Upper lobe of left lung (tissue), 6 donors: ENCODE results near the gene TBC1D23. TPM values are rescaled to one million over a fixed set of nuclear protein-coding genes. Genes with fewer than 3 reads are reported as not detected.
"Not testable (repeated sequence)": the region's sequence is repeated elsewhere in the genome, so short reads cannot be mapped to it uniquely, and the experiment has no call there.

Source experiments
- ATAC-seq, 2 donors: fragments of 200-7000 bp; cut with Tn5 transposase; one replicate each; pipeline ENCODE4 v1.9.1; 2022; ENCODE audit warnings: mild to moderate bottlenecking in 2 of 2, moderate library complexity in 2 of 2; ENCODE audit not compliant: low FRiP score in 2 of 2
- DNase-seq, 2 donors: peaks; one replicate each; pipeline ENCODE4 v3.0.0-alpha.2; 2019 to 2020
- H3K27ac ChIP-seq, 4 donors: fragments of 200-600 bp; sonication (generic); one replicate each; pipeline ENCODE4 v1.5.1; 2016 to 2019
- H3K27me3 ChIP-seq, 4 donors: fragments of 200-600 bp; sonication (generic); one replicate each; pipeline ENCODE4 v1.5.1; 2017 to 2019
- H3K36me3 ChIP-seq, 4 donors: fragments of 200-600 bp; sonication (generic); one replicate each; pipeline ENCODE4 v1.5.1; 2016 to 2019
- H3K4me1 ChIP-seq, 4 donors: fragments of 200-600 bp; sonication (generic); one replicate each; pipeline ENCODE4 v1.5.1; 2018 to 2019
- H3K4me3 ChIP-seq, 4 donors: fragments of 200-600 bp; sonication (generic); one replicate each; pipeline ENCODE4 v1.5.1; 2017 to 2019; ENCODE audit warnings: mild to moderate bottlenecking in 2 of 4, moderate library complexity in 1 of 4
- H3K9me3 ChIP-seq, 4 donors: fragments of 200-600 bp; sonication (generic); one replicate each; pipeline ENCODE4 v1.5.1; 2018 to 2019
- EP300 ChIP-seq, 4 donors: sonication (generic); formaldehyde crosslinking; IDR thresholded peaks; one replicate each; pipeline ENCODE4 v1.5.1; 2017; ENCODE audit warnings: antibody characterized with exemption in 4 of 4, control low read depth in 2 of 4
- POLR2A ChIP-seq, 4 donors: fragments of 450-650 bp; IDR thresholded peaks; one replicate each; pipeline ENCODE4 v1.5.1; 2016 to 2017; ENCODE audit warnings: antibody characterized with exemption in 4 of 4, mild to moderate bottlenecking in 2 of 4
- POLR2AphosphoS5 ChIP-seq, 2 donors: sonication (generic); formaldehyde crosslinking; IDR thresholded peaks; one replicate each; pipeline ENCODE4 v1.5.1; 2017; ENCODE audit warnings: antibody characterized with exemption in 2 of 2
- WGBS, 2 donors: methylation state at CpG; one replicate each; pipeline ENCODE4 v1.1.5; 2017 to 2018; 5-methylcytosine and 5-hydroxymethylcytosine counted together
- total RNA-seq, 6 donors: library from RNA; depleted of rRNA in 4 of 6; stranded (reverse); fragments of >200 nt in 4 of 6; gene quantifications; one replicate each; pipeline versions ENCODE4 v1.1.0 to v1.2.1, GENCODE V29; 2016 to 2021
- TF ChIP-seq, protein P1 (sequence below), 6 experiments: fragments of 450-650 bp in 4 of 6; fragments of 200-600 bp in 2 of 6; sonication (generic) in 2 of 6; IDR thresholded peaks; one replicate each; pipeline ENCODE4 v1.5.1; 2016 to 2019; ENCODE audit warnings: antibody characterized with exemption in 6 of 6
- donor health status: DM: no; HTN: no; CAD: no; lungs with moderate emphysema.
- donor health status: DM: no; HTN: yes; CAD: no; lungs with severe emphysema.

The TBC1D23 gene
- total RNA-seq, 6 donors from 2014 or later: 13.4 to 42.7 (median 32.0) TPM

DNA sequence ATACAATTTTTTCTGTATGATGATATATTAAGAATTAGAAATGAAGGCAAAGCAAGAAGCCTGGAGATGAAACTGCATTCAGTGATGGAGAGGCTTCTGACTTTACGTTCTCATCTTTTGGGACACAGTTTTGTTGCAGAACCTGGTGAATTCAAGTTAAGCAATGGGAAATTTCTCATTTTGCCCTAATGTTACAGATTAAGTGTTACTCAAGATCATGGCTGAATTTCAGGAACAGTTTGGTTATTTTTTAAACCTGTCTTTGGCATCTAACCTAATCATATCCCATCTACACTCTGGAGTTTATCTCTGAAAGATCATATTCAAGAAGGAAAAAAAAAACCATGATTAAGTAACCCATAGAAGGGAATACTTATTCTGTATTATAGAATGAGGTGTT, 79.7 kb downstream of the TBC1D23 start:
- Histone ChIP-seq H3K27ac (no peak overlapping the region), H3K36me3 (peaks cover 3 to 64% (median 15%) of the 10 kb centered on the region in 4 donors), H3K27me3 (no peaks in the 10 kb centered on the region), H3K4me3 (no peak overlapping the region), H3K9me3 (no peaks in the 10 kb centered on the region), H3K4me1 (peaks cover 2 to 6% (median 4%) of the 10 kb centered on the region in 4 donors)
- TF ChIP-seq, protein P1, sequence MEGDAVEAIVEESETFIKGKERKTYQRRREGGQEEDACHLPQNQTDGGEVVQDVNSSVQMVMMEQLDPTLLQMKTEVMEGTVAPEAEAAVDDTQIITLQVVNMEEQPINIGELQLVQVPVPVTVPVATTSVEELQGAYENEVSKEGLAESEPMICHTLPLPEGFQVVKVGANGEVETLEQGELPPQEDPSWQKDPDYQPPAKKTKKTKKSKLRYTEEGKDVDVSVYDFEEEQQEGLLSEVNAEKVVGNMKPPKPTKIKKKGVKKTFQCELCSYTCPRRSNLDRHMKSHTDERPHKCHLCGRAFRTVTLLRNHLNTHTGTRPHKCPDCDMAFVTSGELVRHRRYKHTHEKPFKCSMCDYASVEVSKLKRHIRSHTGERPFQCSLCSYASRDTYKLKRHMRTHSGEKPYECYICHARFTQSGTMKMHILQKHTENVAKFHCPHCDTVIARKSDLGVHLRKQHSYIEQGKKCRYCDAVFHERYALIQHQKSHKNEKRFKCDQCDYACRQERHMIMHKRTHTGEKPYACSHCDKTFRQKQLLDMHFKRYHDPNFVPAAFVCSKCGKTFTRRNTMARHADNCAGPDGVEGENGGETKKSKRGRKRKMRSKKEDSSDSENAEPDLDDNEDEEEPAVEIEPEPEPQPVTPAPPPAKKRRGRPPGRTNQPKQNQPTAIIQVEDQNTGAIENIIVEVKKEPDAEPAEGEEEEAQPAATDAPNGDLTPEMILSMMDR (IDR thresholded peaks at IDR 0.05): no peak
- TF ChIP-seq POLR2AphosphoS5 (IDR thresholded peaks at IDR 0.05) (no peak), EP300 (IDR thresholded peaks at IDR 0.05) (no peak), POLR2A (IDR thresholded peaks at IDR 0.05) (no peak)
- 88 to 90% methylated on average over 1 of the region's 1 CpG for WGBS, 2 donors
- DNase-seq (no peak), ATAC-seq (no peak)

GRCh38 chr3:100348727-100349126, 87.9 kb downstream of the TBC1D23 start:
- Histone ChIP-seq H3K4me3 (no peak overlapping the region), H3K4me1 (no peaks in the 10 kb centered on the region), H3K27ac (no peak overlapping the region), H3K36me3 (peaks cover 22 to 82% (median 39%) of the 10 kb centered on the region in 4 donors), H3K9me3 (no peaks in the 10 kb centered on the region), H3K27me3 (no peaks in the 10 kb centered on the region)
- WGBS, 2 donors: 88% methylated on average over 5 of the region's 5 CpGs
- DNase-seq (no peak), ATAC-seq (no peak)
- TF ChIP-seq POLR2A (IDR thresholded peaks at IDR 0.05) (no peak), POLR2AphosphoS5 (IDR thresholded peaks at IDR 0.05) (no peak), EP300 (IDR thresholded peaks at IDR 0.05) (no peak)
- TF ChIP-seq, protein P1 (IDR thresholded peaks at IDR 0.05): no peak

DNA sequence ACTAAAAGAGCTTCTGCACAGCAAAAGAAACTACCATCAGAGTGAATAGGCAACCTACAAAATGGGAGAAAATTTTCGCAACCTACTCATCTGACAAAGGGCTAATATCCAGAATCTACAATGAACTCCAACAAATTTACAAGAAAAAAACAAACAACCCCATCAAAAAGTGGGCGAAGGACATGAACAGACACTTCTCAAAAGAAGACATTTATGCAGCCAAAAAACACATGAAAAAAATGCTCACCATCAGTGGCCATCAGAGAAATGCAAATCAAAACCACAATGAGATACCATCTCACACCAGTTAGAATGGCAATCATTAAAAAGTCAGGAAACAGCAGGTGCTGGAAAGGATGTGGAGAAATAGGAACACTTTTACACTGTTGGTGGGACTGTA, 91.0 kb downstream of the TBC1D23 start:
- 90 to 100% methylated on average over 2 of the region's 2 CpGs for WGBS, 2 donors
- not testable (repeated sequence) for H3K27ac ChIP-seq, H3K4me3 ChIP-seq, ATAC-seq, H3K4me1 ChIP-seq, H3K27me3 ChIP-seq, H3K9me3 ChIP-seq, DNase-seq
- H3K36me3 ChIP-seq: peaks cover 20 to 80% (median 46%) of the 10 kb centered on the region in 4 donors

DNA sequence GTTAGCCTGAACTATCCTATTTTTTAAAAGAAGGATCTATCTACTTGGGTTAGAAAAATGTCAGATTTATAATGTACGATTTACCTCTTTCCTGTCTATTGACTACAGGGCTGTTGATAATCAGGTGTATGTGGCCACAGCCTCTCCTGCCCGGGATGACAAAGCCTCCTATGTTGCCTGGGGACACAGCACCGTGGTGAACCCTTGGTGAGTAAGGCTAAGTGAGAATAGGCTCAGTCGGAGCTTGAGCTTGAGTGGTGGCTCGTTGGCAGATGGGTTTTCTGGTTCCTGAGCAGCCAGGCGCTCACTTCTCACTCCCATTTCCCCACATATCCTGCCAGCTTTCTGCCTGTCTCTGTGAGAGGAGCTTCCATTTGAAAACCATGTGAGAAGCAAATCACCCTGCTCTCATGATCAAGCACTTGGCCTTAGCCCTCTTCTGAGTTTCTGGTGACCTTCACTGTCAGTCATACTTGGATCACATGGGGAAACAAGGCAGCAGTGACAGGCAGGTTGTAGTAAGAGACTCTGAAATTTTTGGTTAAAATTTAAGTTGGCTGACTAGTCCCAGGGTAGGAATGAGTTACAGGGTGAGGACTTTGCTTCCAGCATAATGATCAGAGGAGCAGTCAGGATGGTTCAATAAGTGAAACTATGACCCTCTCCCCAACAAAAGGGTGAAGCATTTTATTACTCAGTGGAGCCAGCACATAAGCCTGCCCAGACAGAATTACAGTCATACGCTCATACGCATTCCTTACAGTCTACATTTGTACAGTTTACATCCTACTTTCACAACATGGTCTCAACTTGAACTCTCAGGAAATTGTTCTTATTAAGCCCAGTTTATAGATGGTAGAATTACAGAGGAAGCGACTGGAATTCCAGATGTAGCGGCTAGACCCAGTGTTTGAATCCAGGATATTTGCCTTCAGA, 91.8 kb downstream of the TBC1D23 start:
- Histone ChIP-seq H3K36me3 (peaks cover 14 to 73% (median 44%) of the 10 kb centered on the region in 4 donors), H3K27me3 (no peaks in the 10 kb centered on the region), H3K9me3 (no peaks in the 10 kb centered on the region), H3K4me3 (no peak overlapping the region), H3K27ac (no peak overlapping the region), H3K4me1 (no peaks in the 10 kb centered on the region)
- DNase-seq: no peak
- TF ChIP-seq EP300 (IDR thresholded peaks at IDR 0.05) (no peak), POLR2A (IDR thresholded peaks at IDR 0.05) (no peak), POLR2AphosphoS5 (IDR thresholded peaks at IDR 0.05) (no peak)
- TF ChIP-seq, protein P1 (IDR thresholded peaks at IDR 0.05): no peak
- WGBS, 2 donors: 91 to 95% methylated on average over 10 of the region's 10 CpGs
- no peak for ATAC-seq

GRCh38 chr3:100354850-100355249, 94.1 kb downstream of the TBC1D23 start:
- Histone ChIP-seq H3K9me3 (no peaks in the 10 kb centered on the region), H3K4me1 (no peaks in the 10 kb centered on the region), H3K27ac (no peak overlapping the region), H3K4me3 (no peak overlapping the region), H3K36me3 (peaks cover 12 to 61% (median 35%) of the 10 kb centered on the region in 4 donors), H3K27me3 (no peaks in the 10 kb centered on the region)
- TF ChIP-seq POLR2AphosphoS5 (IDR thresholded peaks at IDR 0.05) (no peak), POLR2A (IDR thresholded peaks at IDR 0.05) (no peak), EP300 (IDR thresholded peaks at IDR 0.05) (no peak)
- TF ChIP-seq, protein P1 (IDR thresholded peaks at IDR 0.05): no peak
- ATAC-seq: no peak
- DNase-seq: no peak
- 89 to 94% methylated on average over 3 of the region's 3 CpGs for WGBS, 2 donors
